OCI-LY3 (cell line): Measurements from ENCODE around the gene NAA40.

ENCODE experiments used
- EZH2phosphoT487 ChIP-seq: fragments of 200-600 bp; shearing (Covaris generic); IDR thresholded peaks from 2 replicates; pipeline ENCODE4 v1.6.1; 2018; ENCODE audit warnings: antibody characterized with exemption, mixed run types, low read depth
- TF ChIP-seq, protein P1 (sequence below): fragments of 200-600, 300-600 bp; sonication (generic); IDR thresholded peaks from 2 replicates; pipeline ENCODE4 v1.5.1; 2014; ENCODE audit warnings: antibody characterized with exemption, low read length, low read depth

DNA sequence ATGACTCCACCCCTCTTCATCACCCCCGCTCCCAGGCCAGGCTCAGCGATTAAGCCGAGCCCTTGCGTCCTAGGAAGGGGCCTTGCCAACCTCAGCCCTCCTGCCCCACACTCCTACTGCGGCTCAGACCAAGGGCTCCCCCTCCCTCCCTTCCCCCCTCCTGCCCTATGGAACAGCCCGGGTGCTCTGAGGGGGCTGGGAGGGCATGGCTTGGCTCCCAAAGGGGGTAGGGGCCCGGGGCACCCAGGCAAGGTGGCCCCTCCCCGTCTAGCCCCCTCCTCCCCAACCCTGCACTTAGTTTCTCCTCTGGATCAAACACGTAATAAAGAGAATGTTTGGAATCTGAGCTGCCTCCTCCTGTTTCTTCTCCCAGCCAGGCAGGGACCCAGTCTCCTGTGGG, 28.1 kb upstream of the NAA40 start:
- TF ChIP-seq, protein P1, sequence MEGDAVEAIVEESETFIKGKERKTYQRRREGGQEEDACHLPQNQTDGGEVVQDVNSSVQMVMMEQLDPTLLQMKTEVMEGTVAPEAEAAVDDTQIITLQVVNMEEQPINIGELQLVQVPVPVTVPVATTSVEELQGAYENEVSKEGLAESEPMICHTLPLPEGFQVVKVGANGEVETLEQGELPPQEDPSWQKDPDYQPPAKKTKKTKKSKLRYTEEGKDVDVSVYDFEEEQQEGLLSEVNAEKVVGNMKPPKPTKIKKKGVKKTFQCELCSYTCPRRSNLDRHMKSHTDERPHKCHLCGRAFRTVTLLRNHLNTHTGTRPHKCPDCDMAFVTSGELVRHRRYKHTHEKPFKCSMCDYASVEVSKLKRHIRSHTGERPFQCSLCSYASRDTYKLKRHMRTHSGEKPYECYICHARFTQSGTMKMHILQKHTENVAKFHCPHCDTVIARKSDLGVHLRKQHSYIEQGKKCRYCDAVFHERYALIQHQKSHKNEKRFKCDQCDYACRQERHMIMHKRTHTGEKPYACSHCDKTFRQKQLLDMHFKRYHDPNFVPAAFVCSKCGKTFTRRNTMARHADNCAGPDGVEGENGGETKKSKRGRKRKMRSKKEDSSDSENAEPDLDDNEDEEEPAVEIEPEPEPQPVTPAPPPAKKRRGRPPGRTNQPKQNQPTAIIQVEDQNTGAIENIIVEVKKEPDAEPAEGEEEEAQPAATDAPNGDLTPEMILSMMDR = no peak
- TF ChIP-seq EZH2phosphoT487 = no peak
